ENCODE data around the gene PAXX. TPM values are rescaled to one million over a fixed set of nuclear protein-coding genes. Genes with fewer than 3 reads are reported as not detected.

PAXX gene
- total and polyA plus RNA-seq, 12 donors = 12.7 to 131 (median 17.1) TPM

DNA sequence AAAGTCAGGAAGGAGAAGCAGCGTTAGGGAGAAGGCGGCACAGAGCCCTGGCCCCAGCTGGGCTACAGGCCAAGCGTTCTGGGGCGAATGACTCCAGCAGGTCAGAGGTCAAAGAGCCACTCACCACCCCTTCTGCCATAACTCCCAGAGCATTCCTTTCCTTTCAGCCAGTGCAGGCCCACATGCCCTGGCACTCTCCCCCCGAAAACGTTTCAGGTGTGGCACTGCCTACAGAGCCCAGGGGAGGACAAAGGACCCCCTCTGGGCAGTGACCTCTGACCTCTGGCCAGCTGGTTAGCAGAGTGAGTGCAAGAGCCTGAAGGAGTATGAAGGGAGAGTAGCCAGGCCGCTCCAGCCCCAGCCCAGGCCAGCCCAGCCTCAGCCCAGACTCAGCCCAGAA is 30.9 kb downstream of the PAXX start:
- Histone ChIP-seq H3K4me1 (peaks cover 8 to 17% (median 12%) of the 10 kb centered on the region in 9 donors), H3K27me3 (no peaks in the 10 kb centered on the region), H3K36me3 (peaks cover 0 to 32% (median 0%) of the 10 kb centered on the region in 9 donors), H3K4me3 (no peak overlapping the region), H3K9me3 (no peaks in the 10 kb centered on the region), H3K27ac (no peak overlapping the region)
- DNase-seq (no peak), ATAC-seq (no peak)
- TF ChIP-seq, protein P1, sequence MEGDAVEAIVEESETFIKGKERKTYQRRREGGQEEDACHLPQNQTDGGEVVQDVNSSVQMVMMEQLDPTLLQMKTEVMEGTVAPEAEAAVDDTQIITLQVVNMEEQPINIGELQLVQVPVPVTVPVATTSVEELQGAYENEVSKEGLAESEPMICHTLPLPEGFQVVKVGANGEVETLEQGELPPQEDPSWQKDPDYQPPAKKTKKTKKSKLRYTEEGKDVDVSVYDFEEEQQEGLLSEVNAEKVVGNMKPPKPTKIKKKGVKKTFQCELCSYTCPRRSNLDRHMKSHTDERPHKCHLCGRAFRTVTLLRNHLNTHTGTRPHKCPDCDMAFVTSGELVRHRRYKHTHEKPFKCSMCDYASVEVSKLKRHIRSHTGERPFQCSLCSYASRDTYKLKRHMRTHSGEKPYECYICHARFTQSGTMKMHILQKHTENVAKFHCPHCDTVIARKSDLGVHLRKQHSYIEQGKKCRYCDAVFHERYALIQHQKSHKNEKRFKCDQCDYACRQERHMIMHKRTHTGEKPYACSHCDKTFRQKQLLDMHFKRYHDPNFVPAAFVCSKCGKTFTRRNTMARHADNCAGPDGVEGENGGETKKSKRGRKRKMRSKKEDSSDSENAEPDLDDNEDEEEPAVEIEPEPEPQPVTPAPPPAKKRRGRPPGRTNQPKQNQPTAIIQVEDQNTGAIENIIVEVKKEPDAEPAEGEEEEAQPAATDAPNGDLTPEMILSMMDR (IDR thresholded peaks at IDR 0.05) = no peak
- 82 to 88% methylated on average over 7 of the region's 7 CpGs for WGBS, 2 donors
- intact Hi-C loops (cut with DNase I) = loop anchor here in 1 of 10 donors (10.0 kb wide), 1 partner anchor 178 kb away; the partner anchor contains the start of genes AJM1 and PHPT1

DNA sequence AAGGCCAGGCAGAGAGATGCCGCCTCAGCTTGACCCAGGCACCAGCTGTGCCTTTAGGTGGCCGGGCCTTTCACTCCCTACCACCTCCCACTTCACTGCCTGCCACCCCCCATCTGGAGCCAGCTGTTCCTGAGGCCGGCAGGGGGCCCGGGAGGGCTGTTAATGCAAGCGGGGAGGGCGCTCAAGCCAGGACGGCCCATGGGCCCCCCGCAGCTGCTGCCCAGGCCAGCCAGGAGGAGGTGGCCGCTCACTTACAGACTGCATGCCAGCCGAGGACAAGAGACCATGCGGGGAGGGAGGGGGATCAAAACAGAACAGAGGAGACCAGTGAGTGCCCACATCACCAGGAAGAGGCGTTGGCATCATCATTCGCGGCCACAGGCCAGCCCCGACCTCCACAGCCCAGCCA is 31.4 kb downstream of the PAXX start:
- Histone ChIP-seq H3K4me3 (no peak overlapping the region), H3K36me3 (peaks cover 0 to 32% (median 0%) of the 10 kb centered on the region in 9 donors), H3K9me3 (no peaks in the 10 kb centered on the region), H3K27ac (no peak overlapping the region), H3K27me3 (no peaks in the 10 kb centered on the region), H3K4me1 (peaks cover 10 to 20% (median 14%) of the 10 kb centered on the region in 9 donors)
- WGBS, 2 donors = 86 to 88% methylated on average over 15 of the region's 15 CpGs
- ATAC-seq (no peak), DNase-seq (no peak)
- TF ChIP-seq, protein P1 (IDR thresholded peaks at IDR 0.05) = no peak
- intact Hi-C loops (cut with DNase I) = loop anchor here in 1 of 10 donors (10.0 kb wide), 1 partner anchor 179 kb away; the partner anchor contains the start of genes AJM1 and PHPT1

DNA sequence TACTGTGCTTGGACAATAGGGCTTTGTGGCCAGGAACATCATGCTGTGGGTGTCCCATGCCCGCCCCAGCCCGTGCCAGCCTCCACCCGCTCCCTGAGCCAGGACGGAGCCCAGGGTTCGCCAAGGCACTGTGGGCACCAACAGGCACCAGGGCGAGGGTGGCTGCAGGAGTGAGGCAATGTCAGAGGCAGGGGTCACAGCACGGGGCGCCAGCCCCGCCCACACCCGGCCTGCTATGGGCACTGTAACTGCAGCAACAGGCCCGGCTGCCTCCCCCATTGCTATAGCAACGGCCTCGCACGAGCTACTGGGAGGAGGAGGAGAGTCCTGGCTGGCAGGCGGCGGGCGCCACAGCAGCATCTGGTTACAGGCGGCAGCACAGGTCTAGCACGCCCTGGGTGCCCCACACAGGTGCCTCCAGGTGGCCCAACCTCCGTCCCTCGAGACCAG is 33.3 kb downstream of the PAXX start:
- Histone ChIP-seq H3K36me3 (peaks cover 0 to 15% (median 0%) of the 10 kb centered on the region in 9 donors), H3K27me3 (no peaks in the 10 kb centered on the region), H3K9me3 (no peaks in the 10 kb centered on the region), H3K4me3 (no peak overlapping the region), H3K4me1 (peaks cover 12 to 33% (median 29%) of the 10 kb centered on the region in 9 donors), H3K27ac (no peak overlapping the region)
- 88 to 93% methylated on average over 20 to 21 of the region's 21 CpGs for WGBS, 2 donors
- TF ChIP-seq, protein P1 (IDR thresholded peaks at IDR 0.05) = no peak
- DNase-seq (no peak), ATAC-seq (no peak)
- intact Hi-C loops (cut with DNase I) = loop anchor here in 2 of 10 donors (5.0 to 10.0 kb wide), 2 partner anchors 181 to 233 kb away; partner anchors contain the start of genes AJM1 (in 1 of the 2), PHPT1 (in 1 of the 2) and TMEM141 (in 1 of the 2)

DNA sequence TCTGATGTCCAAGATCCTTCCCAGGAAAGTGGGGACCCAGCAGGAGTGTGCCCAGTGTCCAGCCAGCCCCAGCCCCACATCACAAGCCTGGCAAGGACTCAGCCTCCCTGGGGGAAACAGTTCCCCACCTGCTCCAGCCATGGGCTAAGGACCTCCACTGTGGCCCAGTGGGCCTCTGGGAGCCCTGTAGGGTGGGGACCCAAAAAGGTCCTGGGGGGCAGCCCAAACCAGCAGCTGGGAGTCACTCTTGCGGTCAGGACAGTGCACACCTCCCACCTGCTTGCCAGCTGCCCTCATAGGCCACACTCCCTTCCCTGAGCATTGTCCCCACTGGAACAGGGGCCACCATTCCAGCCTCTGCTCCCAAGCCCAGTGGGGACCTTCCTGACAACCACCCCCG is 34.2 kb downstream of the PAXX start:
- TF ChIP-seq, protein P1 (IDR thresholded peaks at IDR 0.05) = no peak
- no peaks in the 10 kb centered on the region for H3K9me3 ChIP-seq
- WGBS, 2 donors = 85% methylated on average over 2 of the region's 2 CpGs
- H3K36me3 ChIP-seq = peaks cover 0 to 7% (median 0%) of the 10 kb centered on the region in 9 donors
- H3K27ac ChIP-seq = no peak overlapping the region
- DNase-seq = no peak
- intact Hi-C loops (cut with DNase I) = loop anchor here in 2 of 10 donors (5.0 to 10.0 kb wide), 2 partner anchors 182 to 234 kb away; partner anchors contain the start of genes AJM1 (in 1 of the 2), PHPT1 (in 1 of the 2) and TMEM141 (in 1 of the 2)
- H3K27me3 ChIP-seq = no peaks in the 10 kb centered on the region
- ATAC-seq = no peak
- peaks cover 12 to 37% (median 30%) of the 10 kb centered on the region in 9 donors for H3K4me1 ChIP-seq
- no peak overlapping the region for H3K4me3 ChIP-seq

Data from heart right ventricle (tissue), 16 donors.